Measurements from ENCODE around the gene ZNF24. TPM values are rescaled to one million over a fixed set of nuclear protein-coding genes. Genes with fewer than 3 reads are reported as not detected.
A peak's percentile ranks its signal among the peaks of the same experiment; 100 is the strongest.

The ZNF24 gene
- total and polyA plus RNA-seq, 4 donors, result 14.3 to 67.9 (median 31.7) TPM

DNA sequence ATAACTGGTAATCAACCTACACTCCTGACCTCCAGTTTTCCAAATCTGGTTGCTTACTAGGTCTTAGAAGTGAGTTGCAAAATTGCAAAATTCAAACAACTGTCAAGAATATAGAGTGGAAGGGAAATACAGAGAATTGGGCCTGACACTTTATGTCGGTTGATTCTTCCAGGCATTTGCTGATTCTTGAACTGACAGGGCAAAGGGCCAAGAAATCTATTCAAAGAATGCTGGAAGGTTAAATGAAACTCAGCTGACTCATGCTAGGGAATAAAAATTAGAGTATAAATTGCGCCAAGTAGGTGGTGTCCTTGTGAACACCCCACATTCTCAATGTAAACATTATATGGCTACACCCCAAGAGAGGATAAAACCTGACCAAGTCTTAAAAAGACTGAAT, 32.7 kb downstream of the ZNF24 start:
- DNase-seq (peak in 2 of 3 donors; percentile 54 to 62), ATAC-seq (ENCODE audit: insufficient read depth, low FRiP score) (no peak)
- Histone ChIP-seq H3K4me3 (no peak overlapping the region), H3K36me3 (ENCODE audit: control insufficient read depth in 4 of 4, insufficient read depth in 4 of 4, low read length in 4 of 4) (peaks cover 2 to 20% (median 14%) of the 10 kb centered on the region in 4 donors), H3K4me1 (ENCODE audit: control insufficient read depth in 5 of 5, insufficient read depth in 5 of 5, low read length in 5 of 5) (peaks cover 0 to 12% (median 0%) of the 10 kb centered on the region in 5 donors), H3K9ac (ENCODE audit: insufficient read depth in 1 of 2, low read length in 2 of 2) (no peak overlapping the region), H3K27ac (ENCODE audit: low read depth in 1 of 2, low read length in 1 of 2) (no peak overlapping the region), H3K9me3 (ENCODE audit: control insufficient read depth in 4 of 4, insufficient read depth in 3 of 4, low read length in 3 of 4) (peaks cover 12 to 24% (median 16%) of the 10 kb centered on the region in 4 donors), H3K27me3 (ENCODE audit: control insufficient read depth in 3 of 3, insufficient read depth in 3 of 3, low read length in 2 of 3) (no peaks in the 10 kb centered on the region)
- WGBS, 2 donors, result 73 to 75% methylated on average over 2 of the region's 2 CpGs
- TF ChIP-seq, protein P1, sequence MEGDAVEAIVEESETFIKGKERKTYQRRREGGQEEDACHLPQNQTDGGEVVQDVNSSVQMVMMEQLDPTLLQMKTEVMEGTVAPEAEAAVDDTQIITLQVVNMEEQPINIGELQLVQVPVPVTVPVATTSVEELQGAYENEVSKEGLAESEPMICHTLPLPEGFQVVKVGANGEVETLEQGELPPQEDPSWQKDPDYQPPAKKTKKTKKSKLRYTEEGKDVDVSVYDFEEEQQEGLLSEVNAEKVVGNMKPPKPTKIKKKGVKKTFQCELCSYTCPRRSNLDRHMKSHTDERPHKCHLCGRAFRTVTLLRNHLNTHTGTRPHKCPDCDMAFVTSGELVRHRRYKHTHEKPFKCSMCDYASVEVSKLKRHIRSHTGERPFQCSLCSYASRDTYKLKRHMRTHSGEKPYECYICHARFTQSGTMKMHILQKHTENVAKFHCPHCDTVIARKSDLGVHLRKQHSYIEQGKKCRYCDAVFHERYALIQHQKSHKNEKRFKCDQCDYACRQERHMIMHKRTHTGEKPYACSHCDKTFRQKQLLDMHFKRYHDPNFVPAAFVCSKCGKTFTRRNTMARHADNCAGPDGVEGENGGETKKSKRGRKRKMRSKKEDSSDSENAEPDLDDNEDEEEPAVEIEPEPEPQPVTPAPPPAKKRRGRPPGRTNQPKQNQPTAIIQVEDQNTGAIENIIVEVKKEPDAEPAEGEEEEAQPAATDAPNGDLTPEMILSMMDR (IDR thresholded peaks at IDR 0.05; ENCODE audit: control extremely low read depth, extremely low read depth), result no peak

DNA sequence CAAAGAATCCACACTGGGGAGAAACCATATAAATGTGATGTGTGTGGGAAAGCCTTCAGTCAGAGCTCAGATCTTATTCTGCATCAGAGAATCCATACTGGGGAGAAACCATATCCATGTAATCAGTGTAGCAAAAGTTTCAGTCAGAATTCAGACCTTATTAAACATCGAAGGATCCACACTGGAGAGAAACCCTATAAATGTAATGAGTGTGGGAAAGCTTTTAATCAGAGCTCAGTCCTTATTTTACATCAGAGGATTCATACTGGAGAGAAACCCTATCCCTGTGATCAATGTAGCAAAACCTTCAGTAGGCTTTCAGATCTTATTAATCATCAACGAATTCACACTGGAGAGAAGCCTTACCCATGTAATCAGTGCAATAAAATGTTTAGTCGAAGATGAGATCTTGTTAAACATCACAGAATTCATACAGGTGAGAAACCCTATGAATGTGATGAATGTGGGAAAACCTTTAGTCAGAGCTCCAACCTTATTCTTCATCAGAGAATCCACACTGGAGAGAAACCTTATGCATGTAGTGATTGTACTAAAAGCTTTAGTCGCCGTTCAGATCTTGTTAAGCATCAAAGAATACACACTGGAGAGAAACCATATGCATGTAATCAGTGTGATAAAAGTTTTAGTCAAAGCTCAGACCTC, 37.5 kb downstream of the ZNF24 start:
- Histone ChIP-seq H3K9me3 (ENCODE audit: control insufficient read depth in 4 of 4, insufficient read depth in 3 of 4, low read length in 3 of 4) (peaks cover 20 to 53% (median 33%) of the 10 kb centered on the region in 4 donors), H3K4me3 (no peak overlapping the region)
- WGBS, 2 donors, result 98% methylated on average over 5 of the region's 5 CpGs

DNA sequence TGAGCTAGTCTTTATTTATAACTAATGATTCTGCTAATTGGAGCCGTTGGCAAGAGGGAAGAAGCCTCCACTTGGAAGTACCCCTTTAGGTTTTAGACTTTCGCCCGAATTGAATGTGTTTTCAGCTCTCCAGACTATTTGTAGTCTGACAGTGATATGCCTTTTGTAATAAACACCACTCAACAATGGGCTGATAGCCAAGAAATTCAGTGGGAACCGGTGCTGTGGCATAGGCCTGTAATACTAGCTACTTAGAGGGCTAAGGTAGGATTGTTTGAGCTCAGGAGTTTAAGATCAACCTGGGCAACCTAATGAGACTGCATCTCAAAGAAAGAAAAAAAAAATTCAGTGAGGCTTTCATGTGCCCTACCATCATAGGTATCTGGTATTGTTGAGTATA, 40.6 kb downstream of the ZNF24 start:
- H3K4me3 ChIP-seq, result no peak overlapping the region
- H3K9me3 ChIP-seq (ENCODE audit: control insufficient read depth in 4 of 4, insufficient read depth in 3 of 4, low read length in 3 of 4), result peaks cover 22 to 52% (median 33%) of the 10 kb centered on the region in 4 donors
- H3K27ac ChIP-seq (ENCODE audit: low read depth in 1 of 2, low read length in 1 of 2), result no peak overlapping the region
- peaks cover 14 to 70% (median 38%) of the 10 kb centered on the region in 4 donors for H3K36me3 ChIP-seq (ENCODE audit: control insufficient read depth in 4 of 4, insufficient read depth in 4 of 4, low read length in 4 of 4)
- WGBS, 2 donors, result 93 to 96% methylated on average over 4 of the region's 4 CpGs
- TF ChIP-seq, protein P1 (IDR thresholded peaks at IDR 0.05; ENCODE audit: control extremely low read depth, extremely low read depth), result no peak
- no peak overlapping the region for H3K9ac ChIP-seq (ENCODE audit: insufficient read depth in 1 of 2, low read length in 2 of 2)
- H3K27me3 ChIP-seq (ENCODE audit: control insufficient read depth in 3 of 3, insufficient read depth in 3 of 3, low read length in 2 of 3), result no peaks in the 10 kb centered on the region
- peaks cover 0 to 4% (median 0%) of the 10 kb centered on the region in 5 donors for H3K4me1 ChIP-seq (ENCODE audit: control insufficient read depth in 5 of 5, insufficient read depth in 5 of 5, low read length in 5 of 5)
- ATAC-seq (ENCODE audit: insufficient read depth, low FRiP score) (no peak), DNase-seq (no peak)

More for the DNA sequence above, 37.5 kb downstream of the ZNF24 start:
- no peak overlapping the region for H3K27ac ChIP-seq (ENCODE audit: low read depth in 1 of 2, low read length in 1 of 2)
- ATAC-seq (ENCODE audit: insufficient read depth, low FRiP score) (no peak), DNase-seq (no peak)
- H3K9ac ChIP-seq (ENCODE audit: insufficient read depth in 1 of 2, low read length in 2 of 2), result no peak overlapping the region
- H3K27me3 ChIP-seq (ENCODE audit: control insufficient read depth in 3 of 3, insufficient read depth in 3 of 3, low read length in 2 of 3), result no peaks in the 10 kb centered on the region
- TF ChIP-seq, protein P1 (IDR thresholded peaks at IDR 0.05; ENCODE audit: control extremely low read depth, extremely low read depth), result no peak
- H3K4me1 ChIP-seq (ENCODE audit: control insufficient read depth in 5 of 5, insufficient read depth in 5 of 5, low read length in 5 of 5), result peaks cover 0 to 8% (median 0%) of the 10 kb centered on the region in 5 donors
- H3K36me3 ChIP-seq (ENCODE audit: control insufficient read depth in 4 of 4, insufficient read depth in 4 of 4, low read length in 4 of 4), result peaks cover 11 to 57% (median 29%) of the 10 kb centered on the region in 4 donors

Measured in lung (tissue), 12 donors.